ENCODE data around the gene CTU2. TPM values are rescaled to one million over a fixed set of nuclear protein-coding genes. Genes with fewer than 3 reads are reported as not detected.

CTU2 gene
- total RNA-seq, 1 donor from 2014 or later, result 6.5 TPM

DNA sequence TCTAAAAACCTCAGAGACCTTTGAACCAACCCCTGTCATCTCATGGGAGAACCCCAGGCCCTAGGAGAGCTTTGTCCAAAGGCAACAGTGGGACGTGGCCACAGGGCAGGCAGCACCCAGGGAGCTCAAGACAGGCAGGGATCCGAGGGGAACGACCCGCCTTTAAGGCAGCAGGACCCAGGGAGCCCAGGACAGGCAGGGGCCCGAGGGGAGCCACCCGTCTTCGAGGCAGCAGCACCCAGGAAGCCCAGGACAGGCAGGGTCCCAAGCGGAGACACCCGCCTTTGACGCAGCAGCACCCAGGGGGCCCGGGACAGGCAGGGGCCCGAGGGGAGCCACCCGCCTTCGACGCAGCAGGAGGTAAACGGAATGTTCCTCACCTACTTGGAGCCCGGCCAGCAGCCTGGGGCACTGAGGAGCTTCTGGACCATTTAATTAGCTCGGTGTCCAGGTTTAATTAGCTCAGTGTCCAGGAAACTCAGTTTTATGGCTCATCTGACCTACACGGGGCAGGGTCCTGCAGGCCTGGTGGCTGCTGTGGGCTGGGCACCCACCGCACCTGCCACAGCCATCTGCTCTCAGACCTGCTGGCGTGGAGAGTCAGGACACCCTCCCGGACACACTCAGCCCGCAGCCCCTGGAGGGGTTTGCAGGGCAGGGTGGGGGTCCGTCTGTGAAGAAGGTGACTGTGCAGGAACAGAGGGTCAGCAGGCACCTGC is 54.3 kb downstream of the CTU2 start:
- DNase-seq (ENCODE audit: low read depth in 2 of 2), result no peak

GRCh38 chr16:88761143-88761534 is 54.8 kb downstream of the CTU2 start:
- no peak for DNase-seq (ENCODE audit: low read depth in 2 of 2)

GRCh38 chr16:88761830-88762229 is 55.5 kb downstream of the CTU2 start:
- no peak for DNase-seq (ENCODE audit: low read depth in 2 of 2)

DNA sequence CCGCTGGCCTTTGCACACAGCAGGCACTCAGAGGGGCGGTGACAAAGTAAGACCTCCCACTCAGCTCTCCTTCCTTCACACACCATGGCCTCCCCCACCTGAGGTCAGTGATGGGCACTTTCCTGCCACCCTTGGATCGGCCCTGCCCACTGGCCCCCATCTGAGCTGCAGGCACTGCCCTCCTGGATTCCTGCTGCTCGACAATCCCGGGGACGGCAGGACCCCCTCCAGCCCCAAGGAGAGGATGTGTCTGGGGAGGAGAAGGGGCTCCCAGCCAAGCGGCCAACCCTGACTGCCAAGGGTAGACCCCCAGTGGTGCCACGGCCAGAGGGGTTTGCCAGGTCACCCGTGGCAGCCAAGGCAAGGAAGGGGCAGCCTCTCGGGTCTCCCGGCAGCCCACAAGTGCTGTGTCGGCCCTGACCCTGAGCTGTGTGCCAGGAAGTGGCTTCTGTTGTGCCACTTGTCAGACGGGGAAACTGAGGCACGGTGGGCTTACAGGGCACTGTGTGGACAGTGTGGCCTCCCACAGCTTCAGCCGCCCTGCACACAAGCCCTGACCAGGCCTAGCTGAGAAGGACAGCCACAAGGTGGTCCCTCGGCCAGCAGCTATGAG is 56.1 kb downstream of the CTU2 start:
- DNase-seq (ENCODE audit: low read depth in 2 of 2), result no peak

DNA sequence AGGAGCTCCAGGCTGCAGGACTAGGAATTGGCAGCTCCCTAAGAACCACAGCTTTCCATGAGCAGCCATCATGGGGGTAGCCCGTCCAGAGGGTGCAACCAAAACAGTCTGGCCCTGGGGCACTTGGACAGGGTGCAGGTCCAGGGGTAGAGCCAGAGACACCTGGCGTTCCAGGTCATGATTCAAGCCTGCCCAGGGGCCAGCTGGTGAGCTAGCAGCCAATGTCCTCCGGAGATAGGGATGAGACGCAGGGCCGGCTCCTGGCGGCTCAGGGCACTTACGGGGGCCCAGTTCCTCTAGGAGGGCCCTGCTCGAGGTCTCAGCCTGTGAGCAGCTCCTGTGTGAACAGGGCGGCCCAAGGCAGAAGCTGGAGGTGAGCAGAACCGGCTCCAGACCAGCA is 56.6 kb downstream of the CTU2 start:
- DNase-seq (ENCODE audit: low read depth in 2 of 2), result no peak

DNA sequence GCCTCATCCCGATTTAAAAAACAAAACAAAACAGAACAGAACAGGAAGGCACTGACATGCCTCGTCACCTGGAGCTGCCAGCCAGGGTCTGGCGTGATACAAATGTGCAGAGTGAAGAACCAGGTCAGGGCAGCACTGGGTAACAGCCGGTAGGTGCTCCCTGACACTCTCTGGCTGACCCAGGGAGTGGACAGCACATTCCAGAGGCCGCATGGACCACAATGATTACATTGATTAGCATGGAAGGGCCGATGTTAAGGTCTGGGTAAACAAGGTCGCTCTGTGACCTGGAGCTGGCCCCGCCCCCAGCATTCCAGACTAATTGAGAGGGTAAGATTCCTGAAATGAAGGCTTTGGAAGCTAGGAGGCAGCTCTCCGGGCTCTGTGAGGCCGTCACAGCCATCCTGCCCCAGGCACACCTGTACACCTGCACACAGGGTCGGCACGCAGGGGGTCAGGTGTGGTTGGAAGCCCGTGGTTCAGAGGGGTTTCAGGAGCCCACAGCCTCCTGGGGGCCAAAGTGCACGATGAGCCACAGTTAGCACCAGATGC is 57.3 kb downstream of the CTU2 start:
- peak in 1 of 2 donors; percentile 93 for DNase-seq (ENCODE audit: low read depth in 2 of 2)

DNA sequence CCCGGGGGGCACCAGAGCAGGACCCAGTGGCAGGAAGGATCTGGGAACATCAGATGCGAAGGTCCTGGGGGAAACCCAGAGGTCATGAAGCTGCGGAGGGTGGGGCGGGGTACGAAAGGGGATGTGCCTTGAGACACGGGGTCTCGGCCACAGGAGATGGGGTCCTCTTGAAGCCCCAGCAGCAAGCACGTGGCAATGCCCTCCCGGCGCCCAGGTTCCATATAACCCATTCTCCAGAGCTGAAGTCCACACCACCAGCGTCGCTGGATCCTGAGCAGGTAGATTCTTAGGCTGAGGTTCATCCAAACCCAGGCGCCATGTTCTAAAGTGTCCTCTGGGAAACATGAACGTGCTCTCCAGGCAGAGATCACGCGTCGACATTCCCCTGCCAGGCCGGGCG is 57.8 kb downstream of the CTU2 start:
- DNase-seq (ENCODE audit: low read depth in 2 of 2), result no peak

DNA sequence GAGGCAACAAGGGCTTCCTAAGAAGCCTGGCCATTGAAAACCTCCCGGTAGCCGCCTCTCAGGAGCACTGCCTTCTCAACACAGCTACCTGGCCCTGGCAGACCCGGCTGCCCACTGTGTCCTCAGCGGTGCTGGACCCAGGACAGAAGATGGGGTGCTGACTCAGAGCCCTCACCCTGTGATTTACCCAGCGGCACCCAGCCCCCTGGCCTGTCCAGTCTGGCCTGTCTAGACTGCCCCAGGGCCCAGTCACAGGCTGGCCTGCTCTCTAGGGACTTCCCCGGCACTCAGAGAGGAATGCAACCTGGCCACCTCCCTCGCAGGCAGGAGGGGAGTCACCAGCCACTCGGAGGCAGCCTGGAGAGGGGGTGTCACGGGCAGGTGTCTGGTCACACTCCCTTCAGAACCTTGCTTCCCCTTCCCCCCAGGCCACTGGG is 58.6 kb downstream of the CTU2 start:
- peak in 1 of 2 donors; percentile 60 for DNase-seq (ENCODE audit: low read depth in 2 of 2)

Other genes starting within 250 kb of the CTU2 start
- gene ZC3H18, start 136.1 kb upstream of the CTU2 start, total RNA-seq, result 6.1 and 8.7 TPM in 2 replicates
- not detected in 2 replicates for gene IL17C, start 67.9 kb upstream of the CTU2 start, total RNA-seq
- 287 and 458 TPM in 2 replicates for gene CYBA, start 55.5 kb upstream of the CTU2 start, total RNA-seq
- 40.8 and 42.3 TPM in 2 replicates for gene MVD, start 43.4 kb upstream of the CTU2 start, total RNA-seq
- under 0.01 and 0.22 TPM in 2 replicates for gene SNAI3, start 20.0 kb upstream of the CTU2 start, total RNA-seq
- 8.5 and 12.5 TPM in 2 replicates for gene RNF166, start 95 bp upstream of the CTU2 start, total RNA-seq
- 227 and 460 TPM in 2 replicates for gene PIEZO1, start 78.7 kb downstream of the CTU2 start, total RNA-seq
- 1.8 and 3.7 TPM in 2 replicates for gene CDT1, start 97.3 kb downstream of the CTU2 start, total RNA-seq
- 92.7 and 112 TPM in 2 replicates for gene APRT, start 105.4 kb downstream of the CTU2 start, total RNA-seq
- 12.0 and 17.1 TPM in 2 replicates for gene GALNS, start 150.4 kb downstream of the CTU2 start, total RNA-seq
- gene TRAPPC2L, start 150.6 kb downstream of the CTU2 start, total RNA-seq, result 35.9 and 49.5 TPM in 2 replicates
- gene PABPN1L, start 160.2 kb downstream of the CTU2 start, total RNA-seq, result not detected in 2 replicates

Data from lung microvascular endothelial cell (primary cell).